ENCODE results near the gene KCTD15.

The KCTD15 gene

GRCh38 chr19:33845498-33845897, 48.8 kb downstream of the KCTD15 start:
- no peaks in the 10 kb centered on the region for H3K4me1 ChIP-seq (ENCODE audit: control insufficient read depth, insufficient read depth, low read length)
- no peaks in the 10 kb centered on the region for H3K27me3 ChIP-seq (ENCODE audit: control insufficient read depth, insufficient read depth, low read length)
- no peak overlapping the region for H3K9ac ChIP-seq (ENCODE audit: low read depth, low read length)
- no peak overlapping the region for H3K4me3 ChIP-seq (ENCODE audit: low read depth, low read length)
- H3K36me3 ChIP-seq (ENCODE audit: control insufficient read depth, insufficient read depth, low read length): no peaks in the 10 kb centered on the region
- no peaks in the 10 kb centered on the region for H3K9me3 ChIP-seq (ENCODE audit: control insufficient read depth, insufficient read depth, low read length)

GRCh38 chr19:33849551-33850147, 53.0 kb downstream of the KCTD15 start:
- no peak overlapping the region for H3K9ac ChIP-seq (ENCODE audit: low read depth, low read length)
- H3K4me1 ChIP-seq (ENCODE audit: control insufficient read depth, insufficient read depth, low read length): no peaks in the 10 kb centered on the region
- H3K27me3 ChIP-seq (ENCODE audit: control insufficient read depth, insufficient read depth, low read length): no peaks in the 10 kb centered on the region
- H3K9me3 ChIP-seq (ENCODE audit: control insufficient read depth, insufficient read depth, low read length): no peaks in the 10 kb centered on the region
- H3K4me3 ChIP-seq (ENCODE audit: low read depth, low read length): no peak overlapping the region
- H3K36me3 ChIP-seq (ENCODE audit: control insufficient read depth, insufficient read depth, low read length): no peaks in the 10 kb centered on the region

GRCh38 chr19:33859016-33859415, 62.3 kb downstream of the KCTD15 start:
- Histone ChIP-seq H3K27me3 (ENCODE audit: control insufficient read depth, insufficient read depth, low read length) (no peaks in the 10 kb centered on the region), H3K9ac (ENCODE audit: low read depth, low read length) (no peak overlapping the region), H3K4me3 (ENCODE audit: low read depth, low read length) (no peak overlapping the region), H3K4me1 (ENCODE audit: control insufficient read depth, insufficient read depth, low read length) (no peaks in the 10 kb centered on the region), H3K36me3 (ENCODE audit: control insufficient read depth, insufficient read depth, low read length) (no peaks in the 10 kb centered on the region), H3K9me3 (ENCODE audit: control insufficient read depth, insufficient read depth, low read length) (no peaks in the 10 kb centered on the region)

- H3K9ac ChIP-seq (ENCODE audit: low read depth, low read length): no peak overlapping the region
- H3K9me3 ChIP-seq (ENCODE audit: control insufficient read depth, insufficient read depth, low read length): no peaks in the 10 kb centered on the region
- H3K4me3 ChIP-seq (ENCODE audit: low read depth, low read length): no peak overlapping the region
- H3K4me1 ChIP-seq (ENCODE audit: control insufficient read depth, insufficient read depth, low read length): no peaks in the 10 kb centered on the region
- no peaks in the 10 kb centered on the region for H3K36me3 ChIP-seq (ENCODE audit: control insufficient read depth, insufficient read depth, low read length)
- H3K27me3 ChIP-seq (ENCODE audit: control insufficient read depth, insufficient read depth, low read length): no peaks in the 10 kb centered on the region
Observed at GRCh38 chr19:33860312-33861090, 63.8 kb downstream of the KCTD15 start.

GRCh38 chr19:33861950-33862349, 65.3 kb downstream of the KCTD15 start:
- Histone ChIP-seq H3K9ac (ENCODE audit: low read depth, low read length) (no peak overlapping the region), H3K4me1 (ENCODE audit: control insufficient read depth, insufficient read depth, low read length) (no peaks in the 10 kb centered on the region), H3K4me3 (ENCODE audit: low read depth, low read length) (no peak overlapping the region), H3K9me3 (ENCODE audit: control insufficient read depth, insufficient read depth, low read length) (no peaks in the 10 kb centered on the region), H3K36me3 (ENCODE audit: control insufficient read depth, insufficient read depth, low read length) (no peaks in the 10 kb centered on the region), H3K27me3 (ENCODE audit: control insufficient read depth, insufficient read depth, low read length) (no peaks in the 10 kb centered on the region)

- H3K4me1 ChIP-seq (ENCODE audit: control insufficient read depth, insufficient read depth, low read length): no peaks in the 10 kb centered on the region
- no peak overlapping the region for H3K9ac ChIP-seq (ENCODE audit: low read depth, low read length)
- H3K36me3 ChIP-seq (ENCODE audit: control insufficient read depth, insufficient read depth, low read length): no peaks in the 10 kb centered on the region
- no peaks in the 10 kb centered on the region for H3K9me3 ChIP-seq (ENCODE audit: control insufficient read depth, insufficient read depth, low read length)
- no peak overlapping the region for H3K4me3 ChIP-seq (ENCODE audit: low read depth, low read length)
- H3K27me3 ChIP-seq (ENCODE audit: control insufficient read depth, insufficient read depth, low read length): no peaks in the 10 kb centered on the region
Observed at GRCh38 chr19:33862981-33863380, 66.3 kb downstream of the KCTD15 start.

- no peaks in the 10 kb centered on the region for H3K36me3 ChIP-seq (ENCODE audit: control insufficient read depth, insufficient read depth, low read length)
- no peaks in the 10 kb centered on the region for H3K9me3 ChIP-seq (ENCODE audit: control insufficient read depth, insufficient read depth, low read length)
- no peak overlapping the region for H3K9ac ChIP-seq (ENCODE audit: low read depth, low read length)
- peaks cover 1% of the 10 kb centered on the region for H3K4me1 ChIP-seq (ENCODE audit: control insufficient read depth, insufficient read depth, low read length)
- H3K27me3 ChIP-seq (ENCODE audit: control insufficient read depth, insufficient read depth, low read length): no peaks in the 10 kb centered on the region
- no peak overlapping the region for H3K4me3 ChIP-seq (ENCODE audit: low read depth, low read length)
Observed at GRCh38 chr19:33863436-33863835, 66.8 kb downstream of the KCTD15 start.

GRCh38 chr19:33864311-33864850, 67.7 kb downstream of the KCTD15 start:
- Histone ChIP-seq H3K9ac (ENCODE audit: low read depth, low read length) (no peak overlapping the region), H3K9me3 (ENCODE audit: control insufficient read depth, insufficient read depth, low read length) (no peaks in the 10 kb centered on the region), H3K27me3 (ENCODE audit: control insufficient read depth, insufficient read depth, low read length) (no peaks in the 10 kb centered on the region), H3K36me3 (ENCODE audit: control insufficient read depth, insufficient read depth, low read length) (no peaks in the 10 kb centered on the region), H3K4me1 (ENCODE audit: control insufficient read depth, insufficient read depth, low read length) (peaks cover 7% of the 10 kb centered on the region), H3K4me3 (ENCODE audit: low read depth, low read length) (no peak overlapping the region)

- H3K27me3 ChIP-seq (ENCODE audit: control insufficient read depth, insufficient read depth, low read length): no peaks in the 10 kb centered on the region
- H3K9ac ChIP-seq (ENCODE audit: low read depth, low read length): no peak overlapping the region
- no peaks in the 10 kb centered on the region for H3K9me3 ChIP-seq (ENCODE audit: control insufficient read depth, insufficient read depth, low read length)
- H3K36me3 ChIP-seq (ENCODE audit: control insufficient read depth, insufficient read depth, low read length): no peaks in the 10 kb centered on the region
- H3K4me3 ChIP-seq (ENCODE audit: low read depth, low read length): no peak overlapping the region
- H3K4me1 ChIP-seq (ENCODE audit: control insufficient read depth, insufficient read depth, low read length): peaks cover 7% of the 10 kb centered on the region
Observed at GRCh38 chr19:33865306-33865705, 68.6 kb downstream of the KCTD15 start.
